ENCODE data around the gene GPR25. TPM values are rescaled to one million over a fixed set of nuclear protein-coding genes. Genes with fewer than 3 reads are reported as not detected.
"Not testable (repeated sequence)": the region's sequence is repeated elsewhere in the genome, so short reads cannot be mapped to it uniquely, and the experiment has no call there.

GPR25 gene
- total RNA-seq, 1 donor from 2014 or later: 0.32 TPM

- ATAC-seq: no peak
Observed at GRCh38 chr1:200895801-200896530, 23.2 kb downstream of the GPR25 start.

GRCh38 chr1:200896531-200897196, 23.9 kb downstream of the GPR25 start:
- peak; percentile 79 for ATAC-seq

- no peak for ATAC-seq
Observed at GRCh38 chr1:200897259-200897658, 24.5 kb downstream of the GPR25 start.

- no peak for ATAC-seq
Observed at GRCh38 chr1:200899015-200899386, 26.2 kb downstream of the GPR25 start.

- no peak for ATAC-seq
Observed at GRCh38 chr1:200899451-200899915, 26.7 kb downstream of the GPR25 start.

- ATAC-seq: no peak
Observed at GRCh38 chr1:200899954-200900867, 27.4 kb downstream of the GPR25 start.

- no peak for ATAC-seq
Observed at GRCh38 chr1:200900877-200901276, 28.1 kb downstream of the GPR25 start.

- ATAC-seq: no peak
Observed at GRCh38 chr1:200901350-200901749, 28.6 kb downstream of the GPR25 start.

GRCh38 chr1:200901796-200902444, 29.1 kb downstream of the GPR25 start:
- ATAC-seq: no peak

- ATAC-seq: no peak
Observed at GRCh38 chr1:200903793-200904192, 31.0 kb downstream of the GPR25 start.

- ATAC-seq: no peak
Observed at GRCh38 chr1:200904772-200905171, 32.0 kb downstream of the GPR25 start.

GRCh38 chr1:200905411-200906052, 32.8 kb downstream of the GPR25 start:
- ATAC-seq: peak; percentile 73

- ATAC-seq: no peak
Observed at GRCh38 chr1:200906491-200906890, 33.7 kb downstream of the GPR25 start.

- peak; percentile 82 for ATAC-seq
Observed at GRCh38 chr1:200907611-200908097, 34.9 kb downstream of the GPR25 start.

- peak; percentile 79 for ATAC-seq
Observed at GRCh38 chr1:200908191-200908868, 35.5 kb downstream of the GPR25 start.

GRCh38 chr1:200909071-200909470, 36.3 kb downstream of the GPR25 start:
- no peak for ATAC-seq

- no peak for ATAC-seq
Observed at GRCh38 chr1:200909757-200910239, 37.0 kb downstream of the GPR25 start.

GRCh38 chr1:200911361-200911760, 38.6 kb downstream of the GPR25 start:
- no peak for ATAC-seq

- not testable (repeated sequence) for ATAC-seq
Observed at GRCh38 chr1:200911936-200912335, 39.2 kb downstream of the GPR25 start.

GRCh38 chr1:200912737-200913407, 40.1 kb downstream of the GPR25 start:
- ATAC-seq: peak; percentile 76

All from esophagus mucosa (tissue), 1 donor.